ENCODE measurements around the gene FKBP11. TPM values are rescaled to one million over a fixed set of nuclear protein-coding genes. Genes with fewer than 3 reads are reported as not detected.

FKBP11 gene
- total RNA-seq, 1 donor from 2014 or later, result 44.6 TPM

GRCh38 chr12:48952691-48953090, 27.4 kb upstream of the FKBP11 start:
- no peak for TF ChIP-seq CTCF (conservative IDR thresholded peaks at IDR 0.05)
- Mint-ChIP-seq H3K4me3 (no peak overlapping the region), H3K27ac (no peak overlapping the region), H3K4me1 (ENCODE audit: unreplicated experiment) (peaks cover 20% of the 10 kb centered on the region), H3K36me3 (peaks cover 21% of the 10 kb centered on the region), H3K27me3 (no peaks in the 10 kb centered on the region), H3K9me3 (no peaks in the 10 kb centered on the region)
- no peak for DNase-seq (ENCODE audit: extremely low spot score, unreplicated experiment)

GRCh38 chr12:48947727-48948126, 22.4 kb upstream of the FKBP11 start:
- H3K4me3 Mint-ChIP-seq, result no peak overlapping the region
- no peaks in the 10 kb centered on the region for H3K9me3 Mint-ChIP-seq
- no peaks in the 10 kb centered on the region for H3K27me3 Mint-ChIP-seq
- TF ChIP-seq CTCF (conservative IDR thresholded peaks at IDR 0.05), result no peak
- peak overlapping the region; percentile 18 for H3K27ac Mint-ChIP-seq
- H3K4me1 Mint-ChIP-seq (ENCODE audit: unreplicated experiment), result peaks cover 14% of the 10 kb centered on the region
- DNase-seq (ENCODE audit: extremely low spot score, unreplicated experiment), result no peak
- H3K36me3 Mint-ChIP-seq, result peaks cover 14% of the 10 kb centered on the region

GRCh38 chr12:48946943-48947342, 21.7 kb upstream of the FKBP11 start:
- DNase-seq (ENCODE audit: extremely low spot score, unreplicated experiment), result no peak
- Mint-ChIP-seq H3K4me1 (ENCODE audit: unreplicated experiment) (peaks cover 21% of the 10 kb centered on the region), H3K36me3 (peaks cover 15% of the 10 kb centered on the region), H3K4me3 (no peak overlapping the region), H3K27ac (peak overlapping the region; percentile 22), H3K27me3 (no peaks in the 10 kb centered on the region), H3K9me3 (no peaks in the 10 kb centered on the region)
- no peak for TF ChIP-seq CTCF (conservative IDR thresholded peaks at IDR 0.05)

- peaks cover 21% of the 10 kb centered on the region for H3K4me1 Mint-ChIP-seq (ENCODE audit: unreplicated experiment)
- no peak overlapping the region for H3K4me3 Mint-ChIP-seq
- peak overlapping the region; percentile 22 for H3K27ac Mint-ChIP-seq
Observed at GRCh38 chr12:48946205-48946604, 20.9 kb upstream of the FKBP11 start.

GRCh38 chr12:48943221-48943620, 17.9 kb upstream of the FKBP11 start:
- Mint-ChIP-seq H3K4me3 (no peak overlapping the region), H3K36me3 (peaks cover 21% of the 10 kb centered on the region), H3K9me3 (no peaks in the 10 kb centered on the region), H3K27ac (no peak overlapping the region), H3K4me1 (ENCODE audit: unreplicated experiment) (peaks cover 21% of the 10 kb centered on the region), H3K27me3 (no peaks in the 10 kb centered on the region)
- no peak for TF ChIP-seq CTCF (conservative IDR thresholded peaks at IDR 0.05)
- DNase-seq (ENCODE audit: extremely low spot score, unreplicated experiment), result no peak

More at GRCh38 chr12:48946205-48946604, 20.9 kb upstream of the FKBP11 start:
- peaks cover 19% of the 10 kb centered on the region for H3K36me3 Mint-ChIP-seq
- DNase-seq (ENCODE audit: extremely low spot score, unreplicated experiment), result no peak
- TF ChIP-seq CTCF (conservative IDR thresholded peaks at IDR 0.05), result no peak
- no peaks in the 10 kb centered on the region for H3K27me3 Mint-ChIP-seq
- H3K9me3 Mint-ChIP-seq, result no peaks in the 10 kb centered on the region

- Mint-ChIP-seq H3K27me3 (no peaks in the 10 kb centered on the region), H3K4me1 (ENCODE audit: unreplicated experiment) (peaks cover 20% of the 10 kb centered on the region), H3K9me3 (no peaks in the 10 kb centered on the region), H3K27ac (peak overlapping the region; percentile 77), H3K36me3 (peaks cover 20% of the 10 kb centered on the region), H3K4me3 (no peak overlapping the region)
- TF ChIP-seq CTCF (conservative IDR thresholded peaks at IDR 0.05), result no peak
- DNase-seq (ENCODE audit: extremely low spot score, unreplicated experiment), result no peak
Observed at GRCh38 chr12:48940181-48940580, 14.9 kb upstream of the FKBP11 start.

Measured in type B pancreatic cell (in vitro differentiated cells).